ENCODE data around the gene SGCA. TPM values are rescaled to one million over a fixed set of nuclear protein-coding genes. Genes with fewer than 3 reads are reported as not detected.
A peak's percentile ranks its signal among the peaks of the same experiment; 100 is the strongest.

SGCA gene
- polyA plus RNA-seq, 6 donors from 2014 or later: 2.0 to 16.6 (median 3.5) TPM

DNA sequence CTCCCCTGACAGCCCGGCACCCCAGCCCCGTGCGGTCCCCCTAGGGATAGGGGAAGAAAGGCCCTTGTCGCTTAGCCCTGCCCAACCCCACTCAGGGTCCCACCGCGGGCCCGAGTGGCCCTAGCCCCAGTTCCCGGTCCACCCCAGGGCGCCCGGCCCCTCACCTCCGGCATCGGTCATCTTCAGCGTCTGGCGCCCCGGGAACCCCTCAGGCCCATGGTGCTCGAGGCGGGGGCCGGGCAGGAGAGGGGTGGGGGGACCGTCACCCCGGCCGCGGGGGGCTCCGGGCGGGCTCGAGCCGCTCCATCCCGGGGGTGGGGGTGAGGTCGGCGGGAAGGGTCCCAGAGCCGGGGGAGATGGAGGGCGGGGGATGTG, 36.5 kb upstream of the SGCA start:
- Mint-ChIP-seq H3K9me3 (peaks cover 0 to 2% (median 0%) of the 10 kb centered on the region in 7 donors), H3K27me3 (peaks cover 5 to 14% (median 11%) of the 10 kb centered on the region in 3 donors), H3K4me1 (peaks cover 34 to 44% (median 36%) of the 10 kb centered on the region in 3 donors), H3K4me3 (peak overlapping the region; percentile 63 to 91 (median 84)), H3K27ac (peak overlapping the region in 3 of 6 donors; percentile 32 to 91 (median 80)), H3K36me3 (no peaks in the 10 kb centered on the region)
- ATAC-seq (ENCODE audit: low read depth in 2 of 2) (peak; percentile 7 to 8), DNase-seq (no peak)

DNA sequence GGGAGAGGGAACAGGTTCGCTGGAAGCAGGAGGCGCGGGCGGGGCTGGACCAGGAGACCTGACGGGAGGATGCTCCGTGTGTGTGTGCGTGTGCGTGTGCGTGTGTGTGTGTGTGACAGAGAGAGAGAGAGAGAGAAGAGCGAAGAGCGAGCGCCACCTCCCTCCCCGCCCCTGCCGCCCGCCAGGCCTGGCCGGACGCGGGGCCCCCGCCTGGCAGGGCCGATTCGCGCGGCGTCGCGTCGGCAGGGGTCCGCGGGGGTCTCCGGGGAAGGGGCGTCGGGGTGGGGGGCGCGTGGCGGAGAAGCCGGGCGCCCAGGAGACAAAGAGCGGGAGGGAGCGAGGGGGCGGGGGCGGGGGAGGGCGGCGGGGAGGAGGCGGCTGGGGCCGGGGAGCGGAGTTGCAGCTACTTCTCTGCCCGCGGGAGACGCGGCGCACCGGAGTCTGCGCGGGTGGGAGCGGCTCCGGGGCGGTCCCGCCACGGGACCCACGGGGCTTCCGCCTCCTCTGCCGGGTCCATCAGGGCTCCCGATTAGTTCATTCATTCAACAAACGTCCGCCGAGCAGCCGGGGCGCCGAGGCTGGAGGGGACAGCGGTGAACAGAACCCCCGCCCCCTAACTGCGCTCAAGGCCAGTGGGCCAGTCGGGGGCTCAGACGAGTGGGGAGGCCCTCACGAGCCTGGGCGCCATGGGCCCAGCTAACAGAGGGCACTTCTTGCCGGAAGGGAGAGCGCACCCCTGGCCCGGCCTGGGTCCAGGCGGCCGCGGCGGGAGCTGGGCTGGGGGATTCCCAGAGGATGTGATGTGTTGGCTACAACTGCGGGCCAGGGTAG, 35.9 kb upstream of the SGCA start, which contains the start of gene SAMD14:
Gene SAMD14, minus strand, starts transcription at position 433 of the 831 bp plus-strand sequence. CDS start 5,201 bp downstream, outside the sequence.
- Mint-ChIP-seq H3K36me3 (no peaks in the 10 kb centered on the region), H3K27me3 (peaks cover 5 to 14% (median 11%) of the 10 kb centered on the region in 3 donors), H3K4me3 (peak within 1 kb of the TSS; percentile 78 to 94 (median 86)), H3K9me3 (peaks cover 0 to 2% (median 0%) of the 10 kb centered on the region in 7 donors), H3K27ac (peak within 1 kb of the TSS; percentile 29 to 97 (median 80)), H3K4me1 (peaks cover 34 to 44% (median 36%) of the 10 kb centered on the region in 3 donors)
- DNase-seq (peak; percentile 36), ATAC-seq (ENCODE audit: low read depth in 2 of 2) (peak; percentile 72 to 73)

DNA sequence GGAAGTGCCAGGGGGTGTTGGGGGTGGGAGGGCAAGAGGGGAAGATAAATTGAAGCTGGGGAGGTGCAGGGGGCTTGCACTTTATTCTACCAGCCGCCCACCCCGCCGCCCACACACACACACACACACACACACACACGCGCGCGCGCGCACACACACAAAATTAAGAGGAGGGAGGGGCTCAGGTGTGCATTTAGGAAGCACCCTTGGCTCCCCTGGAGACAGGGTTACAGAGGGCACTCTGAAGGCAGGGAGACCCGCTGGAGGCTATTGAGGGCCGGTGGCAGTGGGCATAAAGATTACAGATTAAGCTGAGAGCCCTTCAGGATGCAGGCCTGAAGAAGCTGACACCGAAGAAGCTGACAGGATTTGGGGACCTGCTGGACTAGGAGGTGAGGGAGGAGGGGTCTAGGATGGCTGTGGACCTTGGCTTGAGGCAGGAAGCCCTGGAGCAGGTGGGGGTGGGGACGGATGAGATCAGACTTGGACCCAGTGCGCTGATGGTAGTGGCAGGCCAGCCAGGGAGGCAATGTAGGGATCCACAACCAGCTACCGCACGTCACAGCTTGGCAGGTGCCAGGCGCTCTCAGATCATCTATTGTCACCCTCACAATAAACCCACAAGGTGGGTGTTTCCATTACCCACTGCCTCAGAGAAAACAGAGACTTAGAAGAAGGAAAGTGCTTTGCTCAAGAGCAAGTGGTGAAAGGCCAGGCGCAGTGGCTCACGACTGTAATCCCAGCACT, 35.1 kb upstream of the SGCA start:
- Mint-ChIP-seq H3K9me3 (peaks cover 0 to 2% (median 0%) of the 10 kb centered on the region in 7 donors), H3K4me3 (peak overlapping the region in 7 of 8 donors; percentile 48 to 94 (median 80)), H3K4me1 (peaks cover 34 to 44% (median 36%) of the 10 kb centered on the region in 3 donors), H3K27ac (peak overlapping the region; percentile 29 to 97 (median 76)), H3K36me3 (no peaks in the 10 kb centered on the region), H3K27me3 (peaks cover 5 to 14% (median 11%) of the 10 kb centered on the region in 3 donors)
- no peak for DNase-seq
- ATAC-seq (ENCODE audit: low read depth in 2 of 2): no peak

DNA sequence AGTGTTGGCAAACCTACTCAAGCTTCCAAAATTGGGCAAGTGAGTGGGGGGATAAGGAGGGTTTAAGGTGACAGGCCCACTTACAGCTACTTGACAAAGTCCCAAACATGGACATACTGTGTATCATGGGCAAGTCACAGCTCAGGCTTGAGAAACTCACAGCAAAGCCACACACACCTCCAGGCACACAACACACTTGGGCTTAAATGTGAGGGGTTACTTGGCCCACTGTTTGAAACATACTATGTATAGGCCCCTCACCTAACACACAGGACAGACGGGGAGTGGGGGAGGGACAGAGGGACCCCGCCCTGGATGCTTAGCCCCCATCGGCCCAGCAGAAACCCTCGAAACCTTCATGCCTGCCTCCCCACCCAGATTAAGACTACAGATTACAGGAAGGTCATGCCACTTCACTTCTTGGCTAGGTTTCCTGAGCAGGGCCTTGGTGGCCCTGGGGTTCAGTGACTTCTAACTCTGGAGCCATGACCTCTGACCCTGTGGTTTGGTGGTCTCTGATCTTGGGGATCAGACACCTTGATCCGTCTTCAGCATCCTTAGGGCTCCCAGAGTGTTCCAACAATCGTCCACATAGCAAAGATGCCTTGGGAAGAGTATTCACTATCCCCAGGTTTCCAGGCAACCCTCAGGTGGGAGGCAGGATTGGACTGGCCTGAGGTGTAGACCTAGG, 33.6 kb upstream of the SGCA start:
- Mint-ChIP-seq H3K36me3 (peaks cover 0 to 10% of the 10 kb centered on the region in 2 donors), H3K9me3 (peaks cover 0 to 2% (median 0%) of the 10 kb centered on the region in 7 donors), H3K27ac (peak overlapping the region in 5 of 6 donors; percentile 71 to 83 (median 80)), H3K27me3 (peaks cover 5 to 14% (median 11%) of the 10 kb centered on the region in 3 donors), H3K4me3 (peak overlapping the region in 3 of 8 donors; percentile 37 to 80 (median 62)), H3K4me1 (peaks cover 40 to 53% (median 42%) of the 10 kb centered on the region in 3 donors)
- ATAC-seq (ENCODE audit: low read depth in 2 of 2) (no peak), DNase-seq (no peak)

DNA sequence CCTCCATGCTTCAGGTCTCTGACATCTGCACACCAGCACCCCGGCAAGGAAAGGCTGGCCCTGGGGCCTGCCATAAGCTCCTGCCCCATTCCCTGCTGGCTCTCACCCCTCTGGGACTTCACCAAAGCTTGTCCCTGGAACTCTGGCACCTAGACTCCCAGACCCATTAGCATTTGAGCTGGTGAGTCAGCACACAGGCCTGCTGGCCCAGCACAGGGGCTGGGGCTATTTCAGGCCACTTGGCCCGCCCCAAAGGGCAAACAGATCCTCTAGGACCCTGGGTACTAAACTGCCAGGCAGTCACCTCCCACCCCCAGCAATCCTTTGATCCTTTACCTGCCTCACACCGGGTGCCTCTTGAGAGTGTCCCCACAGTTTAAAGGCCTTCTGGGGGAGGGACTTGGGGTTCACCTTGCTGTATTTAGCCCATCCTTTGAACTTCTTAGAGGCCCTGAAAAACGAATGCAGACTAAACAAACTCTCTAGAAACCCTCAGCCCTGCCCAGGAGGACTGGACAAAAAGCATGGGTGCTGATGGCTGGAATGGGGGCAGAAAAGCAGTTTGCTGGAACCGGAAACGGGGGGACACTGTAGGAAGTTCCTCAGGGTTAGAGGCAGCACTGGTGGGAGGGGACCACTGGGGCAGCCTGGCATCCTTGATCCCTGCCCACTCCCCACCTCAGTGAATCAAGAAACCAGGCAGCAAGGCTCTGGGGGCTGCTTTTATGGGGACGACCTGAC, 32.6 kb upstream of the SGCA start:
- peak overlapping the region in 3 of 6 donors; percentile 38 to 83 (median 51) for H3K27ac Mint-ChIP-seq
- H3K27me3 Mint-ChIP-seq: peaks cover 5 to 14% (median 9%) of the 10 kb centered on the region in 3 donors
- ATAC-seq (ENCODE audit: low read depth in 2 of 2): no peak
- peaks cover 42 to 55% (median 46%) of the 10 kb centered on the region in 3 donors for H3K4me1 Mint-ChIP-seq
- no peak for DNase-seq
- H3K4me3 Mint-ChIP-seq: no peak overlapping the region
- H3K36me3 Mint-ChIP-seq: peaks cover 0 to 19% of the 10 kb centered on the region in 2 donors
- H3K9me3 Mint-ChIP-seq: peaks cover 0 to 2% (median 0%) of the 10 kb centered on the region in 7 donors

DNA sequence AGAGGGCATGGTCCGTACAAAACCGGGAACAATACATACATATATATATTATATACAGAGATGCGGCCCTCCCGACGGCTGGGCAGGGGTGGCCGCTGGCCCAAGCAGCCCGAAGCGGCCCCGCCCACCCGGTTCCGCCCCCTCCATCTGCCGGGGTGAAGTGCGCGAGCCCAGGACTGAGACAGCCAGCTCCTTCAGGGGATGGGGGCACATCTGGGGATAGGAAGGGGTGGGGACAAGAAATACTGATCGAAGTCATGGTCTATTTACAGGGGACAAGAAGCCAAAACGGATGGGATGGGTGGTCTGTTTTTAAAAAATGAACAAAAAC, 32.1 kb upstream of the SGCA start:
- H3K9me3 Mint-ChIP-seq: no peaks in the 10 kb centered on the region
- no peak overlapping the region for H3K4me3 Mint-ChIP-seq
- DNase-seq (no peak), ATAC-seq (ENCODE audit: low read depth in 2 of 2) (no peak)
- peaks cover 0 to 21% of the 10 kb centered on the region in 2 donors for H3K36me3 Mint-ChIP-seq
- H3K4me1 Mint-ChIP-seq: peaks cover 38 to 51% (median 42%) of the 10 kb centered on the region in 3 donors
- H3K27me3 Mint-ChIP-seq: peaks cover under 1 to 9% (median 4%) of the 10 kb centered on the region in 3 donors
- peak overlapping the region in 1 of 6 donors; percentile 51 for H3K27ac Mint-ChIP-seq

DNA sequence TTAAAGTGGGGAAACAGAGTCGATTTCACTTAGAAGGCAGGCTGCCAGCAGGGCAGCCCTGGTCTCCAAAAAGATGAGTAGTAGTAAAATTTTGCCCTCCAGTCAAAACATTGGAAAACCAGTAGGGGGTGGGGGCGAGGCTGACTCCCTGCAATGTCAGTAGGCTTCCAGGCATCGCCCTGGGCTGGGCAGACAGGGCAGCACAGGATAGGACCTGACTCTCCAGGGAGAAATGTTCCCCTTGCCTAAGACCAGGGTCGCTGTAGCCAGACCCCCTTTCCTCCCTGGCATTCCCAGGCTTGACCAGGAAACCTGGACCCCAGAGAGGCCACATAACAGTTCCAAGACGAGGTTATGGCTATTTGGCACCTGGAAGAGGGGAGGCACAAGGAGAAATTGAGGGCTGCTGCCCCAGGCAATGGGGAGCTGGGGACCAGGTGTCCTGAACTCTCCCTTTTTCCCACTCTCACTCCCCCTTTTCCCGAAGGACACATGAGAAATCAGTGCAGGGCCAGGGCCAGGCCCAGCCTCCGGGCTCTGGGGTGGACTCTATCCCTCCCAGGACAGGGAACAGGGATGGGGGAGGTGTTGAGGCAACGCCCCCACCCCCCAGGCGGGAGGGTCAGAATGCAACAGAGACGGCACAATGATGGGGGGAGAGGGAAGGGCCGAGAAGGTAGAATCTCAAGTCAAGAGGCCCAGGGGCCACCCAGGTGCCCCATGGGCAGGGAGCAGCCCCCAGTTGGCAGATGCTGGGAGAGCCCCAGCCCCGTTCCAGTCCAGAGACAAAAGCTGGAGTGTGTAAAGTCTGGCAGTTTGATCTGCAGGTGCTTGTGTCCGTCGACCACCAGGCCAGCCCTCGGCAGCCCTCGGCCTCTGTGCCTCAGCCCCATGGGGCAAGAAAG, 31.3 kb upstream of the SGCA start:
- H3K4me1 Mint-ChIP-seq: peaks cover 40 to 49% (median 40%) of the 10 kb centered on the region in 3 donors
- peak overlapping the region in 2 of 6 donors; percentile 51 to 57 for H3K27ac Mint-ChIP-seq
- DNase-seq (no peak), ATAC-seq (ENCODE audit: low read depth in 2 of 2) (no peak)
- peaks cover 0 to 21% of the 10 kb centered on the region in 2 donors for H3K36me3 Mint-ChIP-seq
- no peaks in the 10 kb centered on the region for H3K9me3 Mint-ChIP-seq
- peaks cover 0 to 6% (median 0%) of the 10 kb centered on the region in 3 donors for H3K27me3 Mint-ChIP-seq
- H3K4me3 Mint-ChIP-seq: no peak overlapping the region

DNA sequence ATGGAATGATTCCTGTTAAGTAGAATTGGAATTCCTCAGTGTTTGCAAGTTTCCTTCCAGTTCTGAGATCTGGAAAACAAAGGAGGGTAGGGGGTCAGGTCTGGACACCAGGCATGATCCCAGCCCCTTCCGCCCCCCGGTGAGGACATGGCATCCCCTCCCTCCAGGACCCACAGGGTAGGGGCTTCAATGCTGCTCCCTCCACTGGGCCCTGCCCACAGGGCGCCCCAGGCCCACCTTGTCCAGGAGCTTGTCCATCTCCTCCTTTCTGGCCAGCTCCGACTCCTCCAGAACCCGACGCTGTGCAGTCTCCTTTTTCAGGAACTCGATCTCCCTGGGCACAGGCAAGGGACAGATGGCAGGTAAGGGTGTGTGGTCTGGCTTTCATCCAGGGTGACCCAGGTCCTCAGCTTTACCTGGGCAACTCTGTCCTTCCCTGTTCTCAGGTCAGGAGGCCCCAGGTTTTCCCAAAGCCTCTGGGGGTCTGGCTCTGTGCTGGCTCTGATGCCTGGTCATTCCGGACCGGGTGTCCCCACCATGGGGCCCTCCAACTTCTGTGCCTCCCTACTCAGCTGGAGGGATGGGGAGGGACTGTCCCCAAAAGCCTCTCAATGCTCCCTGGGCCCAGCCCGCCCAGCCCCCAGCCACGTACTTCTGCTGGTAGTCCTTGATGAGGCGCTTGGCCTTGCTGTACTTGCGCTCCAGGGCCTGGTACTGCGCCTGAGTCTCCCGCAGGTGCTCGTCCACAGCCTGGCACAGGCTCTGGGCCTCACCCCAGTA, 30.3 kb upstream of the SGCA start:
- no peaks in the 10 kb centered on the region for H3K9me3 Mint-ChIP-seq
- H3K27me3 Mint-ChIP-seq: peaks cover 0 to 4% (median 0%) of the 10 kb centered on the region in 3 donors
- DNase-seq: no peak
- peak overlapping the region in 1 of 6 donors; percentile 24 for H3K27ac Mint-ChIP-seq
- no peak for ATAC-seq (ENCODE audit: low read depth in 2 of 2)
- H3K4me1 Mint-ChIP-seq: peaks cover 44 to 58% (median 47%) of the 10 kb centered on the region in 3 donors
- H3K36me3 Mint-ChIP-seq: peaks cover 0 to 28% of the 10 kb centered on the region in 2 donors
- no peak overlapping the region for H3K4me3 Mint-ChIP-seq

DNA sequence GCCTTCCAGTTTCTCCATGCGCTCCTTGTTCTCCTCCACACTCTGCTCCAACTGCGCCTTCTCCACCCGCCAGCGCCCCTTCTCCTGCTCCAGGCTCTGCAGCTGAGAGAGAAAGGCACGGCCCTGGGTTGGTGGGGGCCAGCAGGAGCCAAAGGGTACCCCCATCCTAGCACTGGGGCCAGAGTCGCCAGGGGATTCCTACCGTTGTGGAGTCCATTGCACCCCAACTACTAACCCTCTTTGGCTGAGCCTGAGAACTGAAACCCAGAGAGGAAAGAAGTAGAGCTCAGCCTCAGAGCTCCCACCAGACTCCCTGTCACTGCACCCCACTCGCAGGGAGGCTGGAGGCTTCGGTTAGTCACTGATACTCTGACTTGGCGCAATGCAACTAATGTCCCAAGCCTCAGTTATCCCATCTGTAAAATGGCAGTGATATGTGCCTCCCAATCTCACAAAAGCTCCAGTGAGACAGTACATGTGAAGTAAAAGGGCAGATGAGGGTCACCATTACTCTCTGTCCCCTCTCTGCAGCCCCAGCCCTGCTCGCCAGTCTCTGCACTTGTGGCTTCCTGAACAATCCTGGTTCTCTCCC, 29.6 kb upstream of the SGCA start:
- DNase-seq (no peak), ATAC-seq (ENCODE audit: low read depth in 2 of 2) (no peak)
- Mint-ChIP-seq H3K4me1 (peaks cover 45 to 58% (median 47%) of the 10 kb centered on the region in 3 donors), H3K36me3 (peaks cover 0 to 28% of the 10 kb centered on the region in 2 donors), H3K27me3 (no peaks in the 10 kb centered on the region), H3K9me3 (no peaks in the 10 kb centered on the region), H3K4me3 (no peak overlapping the region), H3K27ac (peak overlapping the region in 2 of 6 donors; percentile 24 to 53)

DNA sequence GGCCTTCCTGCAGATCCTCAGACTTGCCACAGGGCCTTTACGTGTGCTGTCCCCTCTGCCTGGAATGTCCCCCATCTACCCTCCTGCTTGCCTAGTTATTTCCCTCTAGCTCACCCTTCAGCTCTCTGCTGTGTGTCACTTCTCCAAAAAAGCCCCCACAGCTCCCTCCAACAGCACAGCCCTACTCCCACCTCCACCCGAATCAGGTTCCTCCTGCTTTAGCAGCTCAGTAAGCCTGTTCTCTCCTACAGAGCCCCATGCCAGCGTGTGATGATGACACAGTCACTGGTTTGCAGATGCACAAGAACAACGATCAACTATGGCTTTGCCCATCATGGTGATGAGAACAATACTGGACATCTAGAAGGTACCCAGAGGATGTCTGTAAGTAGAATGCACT, 28.8 kb upstream of the SGCA start:
- Mint-ChIP-seq H3K4me1 (peaks cover 48 to 58% (median 50%) of the 10 kb centered on the region in 3 donors), H3K36me3 (peaks cover 0 to 28% of the 10 kb centered on the region in 2 donors), H3K9me3 (no peaks in the 10 kb centered on the region), H3K4me3 (peak overlapping the region in 1 of 8 donors; percentile 77), H3K27me3 (no peaks in the 10 kb centered on the region), H3K27ac (peak overlapping the region in 3 of 6 donors; percentile 20 to 67 (median 42))
- no peak for DNase-seq
- no peak for ATAC-seq (ENCODE audit: low read depth in 2 of 2)
